Peyer's patch (tissue), 4 donors: Measurements from ENCODE around the gene FBN1. TPM values are rescaled to one million over a fixed set of nuclear protein-coding genes. Genes with fewer than 3 reads are reported as not detected.

ENCODE experiments used
- DNase-seq, 3 donors: peaks; one replicate each; pipeline ENCODE4 v3.0.0-alpha.2; 2017 to 2019
- H3K27ac ChIP-seq, 4 donors: fragments of 200-600 bp; sonication (generic); one replicate each; pipeline ENCODE4 v1.5.1; 2016 to 2019
- H3K27me3 ChIP-seq, 2 donors: fragments of 200-600 bp; sonication (generic); one replicate each; pipeline ENCODE4 v1.5.1; 2019
- H3K36me3 ChIP-seq, 3 donors: fragments of 200-600 bp; sonication (generic); one replicate each; pipeline ENCODE4 v1.5.1; 2016 to 2019
- H3K4me1 ChIP-seq, 4 donors: fragments of 200-600 bp; sonication (generic); one replicate each; pipeline ENCODE4 v1.5.1; 2016 to 2019
- H3K4me3 ChIP-seq, 4 donors: fragments of 200-600 bp; sonication (generic); 1 replicate in 3 of 4; 2 replicates in 1 of 4; pipeline ENCODE4 v1.5.1; 2016 to 2019; ENCODE audit warnings: mild to moderate bottlenecking in 1 of 4
- H3K9me3 ChIP-seq, 4 donors: fragments of 200-600 bp; sonication (generic); one replicate each; pipeline ENCODE4 v1.5.1; 2016 to 2019; ENCODE audit warnings: mild to moderate bottlenecking in 1 of 4
- CTCF ChIP-seq, 6 experiments: fragments of 450-650 bp in 4 of 6; fragments of 200-600 bp in 2 of 6; sonication (generic) in 1 of 6; IDR thresholded peaks; one replicate each; pipeline ENCODE4 v1.5.1; 2017 to 2019; ENCODE audit warnings: antibody characterized with exemption in 6 of 6, mild to moderate bottlenecking in 3 of 6, moderate library complexity in 1 of 6
- POLR2A ChIP-seq, 2 donors: fragments of 450-650 bp; IDR thresholded peaks; one replicate each; pipeline ENCODE4 v1.5.1; 2017; ENCODE audit warnings: antibody characterized with exemption in 2 of 2, mild to moderate bottlenecking in 2 of 2, moderate library complexity in 2 of 2
- total RNA-seq, 4 donors: library from RNA; depleted of rRNA; stranded (reverse); fragments of >200 nt; gene quantifications; one replicate each; pipeline ENCODE4 v1.1.0, GENCODE V29; 2016

FBN1 gene
- total RNA-seq, 4 donors from 2014 or later: 21.4 to 257 (median 60.9) TPM

GRCh38 chr15:48396020-48396419, 249.5 kb downstream of the FBN1 start:
- no peaks in the 10 kb centered on the region for H3K27me3 ChIP-seq
- H3K4me3 ChIP-seq: no peak overlapping the region
- no peaks in the 10 kb centered on the region for H3K36me3 ChIP-seq
- H3K4me1 ChIP-seq: no peaks in the 10 kb centered on the region
- H3K27ac ChIP-seq: peak overlapping the region in 2 of 4 donors; percentile 19 to 35
- TF ChIP-seq CTCF (IDR thresholded peaks at IDR 0.05): no peak
- no peak for TF ChIP-seq POLR2A (IDR thresholded peaks at IDR 0.05)
- DNase-seq: no peak
- H3K9me3 ChIP-seq: no peaks in the 10 kb centered on the region

- H3K36me3 ChIP-seq: no peaks in the 10 kb centered on the region
- peak in 1 of 3 donors; percentile 56 for DNase-seq
- no peak overlapping the region for H3K4me3 ChIP-seq
- no peaks in the 10 kb centered on the region for H3K4me1 ChIP-seq
- TF ChIP-seq CTCF (IDR thresholded peaks at IDR 0.05): no peak
- no peak for TF ChIP-seq POLR2A (IDR thresholded peaks at IDR 0.05)
- H3K27me3 ChIP-seq: no peaks in the 10 kb centered on the region
- no peaks in the 10 kb centered on the region for H3K9me3 ChIP-seq
- H3K27ac ChIP-seq: peak overlapping the region in 1 of 4 donors; percentile 35
Observed at GRCh38 chr15:48395521-48396011, 249.9 kb downstream of the FBN1 start.

GRCh38 chr15:48394970-48395369, 250.5 kb downstream of the FBN1 start:
- Histone ChIP-seq H3K27me3 (no peaks in the 10 kb centered on the region), H3K36me3 (no peaks in the 10 kb centered on the region), H3K27ac (peak overlapping the region in 1 of 4 donors; percentile 8), H3K4me3 (no peak overlapping the region), H3K4me1 (no peaks in the 10 kb centered on the region), H3K9me3 (no peaks in the 10 kb centered on the region)
- TF ChIP-seq POLR2A (IDR thresholded peaks at IDR 0.05) (no peak), CTCF (IDR thresholded peaks at IDR 0.05) (no peak)
- DNase-seq: no peak

- H3K4me3 ChIP-seq: no peak overlapping the region
- TF ChIP-seq POLR2A (IDR thresholded peaks at IDR 0.05) (no peak), CTCF (IDR thresholded peaks at IDR 0.05) (no peak)
- no peaks in the 10 kb centered on the region for H3K27me3 ChIP-seq
- no peaks in the 10 kb centered on the region for H3K9me3 ChIP-seq
- H3K36me3 ChIP-seq: no peaks in the 10 kb centered on the region
- H3K27ac ChIP-seq: no peak overlapping the region
- DNase-seq: no peak
- no peaks in the 10 kb centered on the region for H3K4me1 ChIP-seq
Observed at GRCh38 chr15:48393645-48394506, 251.6 kb downstream of the FBN1 start.

GRCh38 chr15:48392356-48392755, 253.2 kb downstream of the FBN1 start:
- peaks cover 0 to 4% (median 0%) of the 10 kb centered on the region in 4 donors for H3K4me1 ChIP-seq
- no peaks in the 10 kb centered on the region for H3K36me3 ChIP-seq
- no peaks in the 10 kb centered on the region for H3K27me3 ChIP-seq
- H3K27ac ChIP-seq: peak overlapping the region in 1 of 4 donors; percentile 31
- H3K9me3 ChIP-seq: no peaks in the 10 kb centered on the region
- DNase-seq: no peak
- no peak for TF ChIP-seq POLR2A (IDR thresholded peaks at IDR 0.05)
- TF ChIP-seq CTCF (IDR thresholded peaks at IDR 0.05): no peak
- H3K4me3 ChIP-seq: no peak overlapping the region
